HEK293 (cell line): ENCODE measurements around the gene FAM83F.

ENCODE experiments used
- CTCF ChIA-PET: fragments of 350-600 bp; formaldehyde crosslinking; extraction: SDS; loops from one replicate; lab custom pipeline; 2021; ENCODE audit warnings: antibody characterized with exemption; lab: Yijun Ruan, JAX
- POLR2A ChIA-PET: fragments of 300-600 bp; formaldehyde crosslinking; extraction: SDS; loops from one replicate; lab custom pipeline; 2020; ENCODE audit warnings: antibody characterized with exemption, inconsistent platforms; lab: Yijun Ruan, JAX
- H3K27ac ChIP-seq: fragments of 200-500 bp; sonication (Bioruptor generic); 2 replicates; pipeline ENCODE4 v1.5.1; 2014; ENCODE audit warnings: low read depth, low read length, control low read depth, inconsistent platforms; ENCODE audit errors: extremely low read depth
- H3K36me3 ChIP-seq, 2 experiments: fragments of 200-500 bp in 1 of 2; sonication (Bioruptor generic) in 1 of 2; 1 replicate in 1 of 2; 2 replicates in 1 of 2; pipeline ENCODE4 v1.5.1; 2014 to 2017; ENCODE audit warnings: inconsistent platforms in 2 of 2, low read length in 2 of 2; ENCODE audit not compliant: control insufficient read depth in 2 of 2, insufficient read depth in 1 of 2
- H3K4me1 ChIP-seq: fragments of 200-500 bp; sonication (Bioruptor generic); 2 replicates; pipeline ENCODE4 v1.5.1; 2014; ENCODE audit warnings: mild to moderate bottlenecking, low read length, inconsistent platforms; ENCODE audit not compliant: control insufficient read depth, insufficient read depth
- H3K4me3 ChIP-seq: 2 replicates; pipeline ENCODE4 v1.5.1; 2011; ENCODE audit warnings: low read depth, mild to moderate bottlenecking, control low read depth, low read length, moderate library complexity
- H3K9me3 ChIP-seq: fragments of 200-500 bp; sonication (Bioruptor generic); 2 replicates; pipeline ENCODE4 v1.5.1; 2014; ENCODE audit warnings: low read depth, low read length, inconsistent platforms; ENCODE audit not compliant: control insufficient read depth, insufficient read depth
- MEIS1 ChIP-seq: sonication (generic); formaldehyde crosslinking; IDR thresholded peaks from 2 replicates; pipeline ENCODE4 v1.8.1; 2022; ENCODE audit warnings: missing genetic modification reagents, mild to moderate bottlenecking, borderline replicate concordance
- OVOL3 ChIP-seq: fragments of 450-650 bp; formaldehyde crosslinking; IDR thresholded peaks from 2 replicates; pipeline ENCODE4 v1.5.1; 2016; ENCODE audit warnings: missing biosample characterization, missing genetic modification characterization
- SP2 ChIP-seq: fragments of 450-650 bp; formaldehyde crosslinking; IDR thresholded peaks from 2 replicates; pipeline ENCODE4 v1.5.1; 2016; ENCODE audit warnings: missing biosample characterization, missing genetic modification characterization
- ZBTB17 ChIP-seq: fragments of 450-650 bp; formaldehyde crosslinking; IDR thresholded peaks from 2 replicates; pipeline ENCODE4 v1.5.1; 2016; ENCODE audit warnings: missing biosample characterization, missing genetic modification characterization
- ZNF16 ChIP-seq: fragments of 450-650 bp; formaldehyde crosslinking; IDR thresholded peaks from 2 replicates; pipeline ENCODE4 v1.5.1; 2016; ENCODE audit warnings: low read depth, missing biosample characterization, missing genetic modification characterization
- ZNF341 ChIP-seq: fragments of 450-650 bp; formaldehyde crosslinking; IDR thresholded peaks from 2 replicates; pipeline ENCODE4; 2016; ENCODE audit warnings: low read depth, missing biosample characterization, missing genetic modification characterization
- ZNF426 ChIP-seq: fragments of 450-650 bp; formaldehyde crosslinking; IDR thresholded peaks from 2 replicates; pipeline ENCODE4 v1.5.1; 2017; ENCODE audit warnings: missing biosample characterization, missing genetic modification characterization, mild to moderate bottlenecking, inconsistent platforms, moderate library complexity
- ZNF529 ChIP-seq: fragments of 450-650 bp; formaldehyde crosslinking; IDR thresholded peaks from 2 replicates; pipeline ENCODE4 v1.5.1; 2017; ENCODE audit warnings: missing genetic modification characterization, missing biosample characterization; ENCODE audit not compliant: insufficient replicate concordance
- ZNF530 ChIP-seq: fragments of 450-650 bp; formaldehyde crosslinking; IDR thresholded peaks from 2 replicates; pipeline ENCODE4 v1.5.1; 2016; ENCODE audit warnings: low read depth, missing biosample characterization, missing genetic modification characterization
- ZNF585B ChIP-seq: fragments of 450-650 bp; formaldehyde crosslinking; IDR thresholded peaks from 2 replicates; pipeline ENCODE4 v1.5.1; 2016; ENCODE audit warnings: missing biosample characterization, missing genetic modification characterization
- ZNF626 ChIP-seq: fragments of 450-650 bp; sonication (Bioruptor Pico); formaldehyde crosslinking; IDR thresholded peaks from 2 replicates; pipeline ENCODE4 v1.5.1; 2018; ENCODE audit warnings: missing biosample characterization, missing genetic modification characterization, inconsistent platforms
- ZNF777 ChIP-seq: fragments of 450-650 bp; formaldehyde crosslinking; IDR thresholded peaks from 2 replicates; pipeline ENCODE4 v1.5.1; 2017; ENCODE audit warnings: missing biosample characterization, missing genetic modification characterization, borderline replicate concordance
- ZNF785 ChIP-seq: fragments of 450-650 bp; formaldehyde crosslinking; IDR thresholded peaks from 2 replicates; pipeline ENCODE4 v1.5.1; 2016; ENCODE audit warnings: missing biosample characterization, missing genetic modification characterization
- TF ChIP-seq, protein P1 (sequence below): fragments of 450-650 bp; formaldehyde crosslinking; IDR thresholded peaks from 2 replicates; pipeline ENCODE4 v1.5.1; 2016; ENCODE audit warnings: missing biosample characterization, missing genetic modification characterization
- TF ChIP-seq, protein P2 (sequence below): fragments of 450-650 bp; formaldehyde crosslinking; IDR thresholded peaks from 2 replicates; pipeline ENCODE4 v1.5.1; 2016; ENCODE audit warnings: missing biosample characterization, missing genetic modification characterization
- TF ChIP-seq, protein P3 (sequence below): fragments of 450-650 bp; formaldehyde crosslinking; IDR thresholded peaks from 2 replicates; pipeline ENCODE4 v1.5.1; 2016; ENCODE audit warnings: missing biosample characterization, missing genetic modification characterization, borderline replicate concordance
- TF ChIP-seq, protein P4 (sequence below): fragments of 450-650 bp; formaldehyde crosslinking; IDR thresholded peaks from 2 replicates; pipeline ENCODE4 v1.5.1; 2016; ENCODE audit warnings: missing biosample characterization, missing genetic modification characterization

FAM83F gene

DNA sequence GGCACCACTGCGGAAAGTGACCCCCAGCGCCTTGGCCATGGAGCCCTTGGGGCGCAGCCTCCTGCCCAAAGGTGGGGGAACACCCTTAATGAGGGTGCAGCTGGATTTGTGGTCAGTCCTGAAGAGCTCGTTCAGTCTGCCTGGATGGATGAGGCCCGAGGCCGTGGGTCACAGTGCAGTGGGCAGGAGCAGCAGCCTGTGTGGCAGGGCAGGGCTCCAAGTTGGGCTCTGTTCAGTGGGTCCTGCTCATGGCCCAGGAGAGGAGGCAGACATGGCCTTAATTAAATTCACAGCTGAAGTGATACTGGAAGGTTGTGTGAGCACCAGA, 33.3 kb downstream of the FAM83F start (continued):
- TF ChIP-seq, protein P1, sequence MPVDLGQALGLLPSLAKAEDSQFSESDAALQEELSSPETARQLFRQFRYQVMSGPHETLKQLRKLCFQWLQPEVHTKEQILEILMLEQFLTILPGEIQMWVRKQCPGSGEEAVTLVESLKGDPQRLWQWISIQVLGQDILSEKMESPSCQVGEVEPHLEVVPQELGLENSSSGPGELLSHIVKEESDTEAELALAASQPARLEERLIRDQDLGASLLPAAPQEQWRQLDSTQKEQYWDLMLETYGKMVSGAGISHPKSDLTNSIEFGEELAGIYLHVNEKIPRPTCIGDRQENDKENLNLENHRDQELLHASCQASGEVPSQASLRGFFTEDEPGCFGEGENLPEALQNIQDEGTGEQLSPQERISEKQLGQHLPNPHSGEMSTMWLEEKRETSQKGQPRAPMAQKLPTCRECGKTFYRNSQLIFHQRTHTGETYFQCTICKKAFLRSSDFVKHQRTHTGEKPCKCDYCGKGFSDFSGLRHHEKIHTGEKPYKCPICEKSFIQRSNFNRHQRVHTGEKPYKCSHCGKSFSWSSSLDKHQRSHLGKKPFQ (tag by site-specific recombination): no peak
- TF ChIP-seq ZNF426: no peak

DNA sequence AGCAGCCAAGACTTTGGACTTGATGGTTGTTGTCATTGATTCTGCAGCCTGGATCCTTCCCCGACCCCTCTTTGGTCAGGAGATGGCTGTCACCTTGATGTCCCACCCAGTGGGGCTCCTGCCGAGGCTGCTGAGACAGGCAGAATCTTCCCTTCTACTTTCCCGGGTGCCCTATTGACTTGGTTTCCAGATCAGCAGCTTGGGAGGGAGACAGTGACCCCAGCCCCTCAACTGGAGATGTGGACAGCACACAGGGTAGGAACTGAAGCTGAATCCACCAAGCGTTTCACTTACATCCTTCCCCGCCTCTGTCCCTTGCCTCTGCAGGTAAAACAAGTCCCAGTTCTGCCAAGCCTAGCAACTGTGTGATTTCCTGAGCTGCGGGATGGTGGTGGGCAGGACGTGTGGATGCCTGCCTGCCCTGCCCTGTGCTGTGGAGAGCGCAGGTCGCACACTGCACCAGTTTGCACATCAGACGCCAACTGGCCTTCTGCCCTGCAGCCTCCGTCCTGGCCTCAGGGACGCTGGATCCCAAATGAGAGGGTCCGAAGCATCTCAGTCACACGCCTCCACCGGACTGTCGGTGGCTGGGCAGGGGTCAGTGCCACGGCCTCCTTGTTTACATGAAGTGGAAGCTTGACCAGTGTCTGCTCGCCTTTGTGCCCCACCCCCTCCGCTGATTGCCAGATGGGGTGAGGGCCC, 34.6 kb downstream of the FAM83F start:
- CTCF ChIA-PET: interaction anchor here (0.5 to 1.1 kb wide), 5 partner anchors 96 to 498 kb away, joined by 3 to 7 read pairs (median 3); no protein-coding TSS in a partner anchor
- no peaks in the 10 kb centered on the region for H3K36me3 ChIP-seq
- no peak for TF ChIP-seq ZNF626 (tag by site-specific recombination)
- TF ChIP-seq SP2: no peak
- TF ChIP-seq OVOL3 (tag by site-specific recombination): no peak
- TF ChIP-seq, all 188 proteins: peak for 0
- Histone ChIP-seq H3K9me3 (no peaks in the 10 kb centered on the region), H3K27ac (no peak overlapping the region), H3K4me3 (no peak overlapping the region), H3K4me1 (no peaks in the 10 kb centered on the region)
- POLR2A ChIA-PET: interaction anchor here (0.6 to 0.7 kb wide), 2 partner anchors 15 to 294 kb away, joined by 3 read pairs; no protein-coding TSS in a partner anchor

DNA sequence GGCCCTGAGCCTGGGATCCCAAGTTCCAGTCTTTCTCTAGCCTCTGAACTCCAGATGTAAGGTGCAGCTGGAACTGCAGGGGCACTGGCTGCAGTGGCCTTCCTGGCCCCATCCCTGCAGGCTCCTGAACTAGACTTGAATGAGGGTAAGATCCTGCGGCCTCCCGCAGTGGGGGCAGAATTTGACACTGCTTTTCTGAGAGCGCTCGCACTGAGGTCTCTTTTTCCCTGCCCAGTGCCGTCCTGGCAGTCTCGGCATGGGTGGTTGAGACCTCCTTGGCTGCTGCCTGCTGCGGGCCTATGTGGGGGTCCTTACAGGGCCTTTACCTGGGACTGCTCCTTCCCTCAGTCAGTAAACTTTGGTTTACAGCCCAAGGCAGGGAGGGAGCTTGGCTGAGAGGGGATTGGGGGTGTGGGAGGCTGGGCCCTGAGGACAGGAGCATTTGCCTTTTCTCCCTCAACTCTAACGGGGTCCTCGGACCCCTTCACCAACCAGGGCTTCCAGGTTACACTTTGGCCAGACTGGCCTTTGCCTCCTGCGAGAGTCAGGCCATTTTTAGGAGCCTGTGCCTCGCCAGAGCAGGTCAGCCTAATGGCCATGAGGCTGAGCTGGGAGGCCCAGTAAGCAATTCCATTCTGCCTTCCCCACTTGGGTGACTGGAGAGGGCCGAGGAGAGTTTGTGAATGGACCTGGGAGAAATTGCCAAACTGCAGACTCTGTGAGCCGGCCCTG, 35.4 kb downstream of the FAM83F start:
- CTCF ChIA-PET: interaction anchor here (1.4 kb wide), 1 partner anchor 9 kb away, joined by 4 read pairs; no protein-coding TSS in a partner anchor
- Histone ChIP-seq H3K4me1 (no peaks in the 10 kb centered on the region), H3K36me3 (no peaks in the 10 kb centered on the region), H3K4me3 (no peak overlapping the region), H3K27ac (no peak overlapping the region), H3K9me3 (no peaks in the 10 kb centered on the region)
- POLR2A ChIA-PET: interaction anchor here (0.6 kb wide), 1 partner anchor 294 kb away, joined by 3 read pairs; no protein-coding TSS in a partner anchor
- TF ChIP-seq, protein P2, sequence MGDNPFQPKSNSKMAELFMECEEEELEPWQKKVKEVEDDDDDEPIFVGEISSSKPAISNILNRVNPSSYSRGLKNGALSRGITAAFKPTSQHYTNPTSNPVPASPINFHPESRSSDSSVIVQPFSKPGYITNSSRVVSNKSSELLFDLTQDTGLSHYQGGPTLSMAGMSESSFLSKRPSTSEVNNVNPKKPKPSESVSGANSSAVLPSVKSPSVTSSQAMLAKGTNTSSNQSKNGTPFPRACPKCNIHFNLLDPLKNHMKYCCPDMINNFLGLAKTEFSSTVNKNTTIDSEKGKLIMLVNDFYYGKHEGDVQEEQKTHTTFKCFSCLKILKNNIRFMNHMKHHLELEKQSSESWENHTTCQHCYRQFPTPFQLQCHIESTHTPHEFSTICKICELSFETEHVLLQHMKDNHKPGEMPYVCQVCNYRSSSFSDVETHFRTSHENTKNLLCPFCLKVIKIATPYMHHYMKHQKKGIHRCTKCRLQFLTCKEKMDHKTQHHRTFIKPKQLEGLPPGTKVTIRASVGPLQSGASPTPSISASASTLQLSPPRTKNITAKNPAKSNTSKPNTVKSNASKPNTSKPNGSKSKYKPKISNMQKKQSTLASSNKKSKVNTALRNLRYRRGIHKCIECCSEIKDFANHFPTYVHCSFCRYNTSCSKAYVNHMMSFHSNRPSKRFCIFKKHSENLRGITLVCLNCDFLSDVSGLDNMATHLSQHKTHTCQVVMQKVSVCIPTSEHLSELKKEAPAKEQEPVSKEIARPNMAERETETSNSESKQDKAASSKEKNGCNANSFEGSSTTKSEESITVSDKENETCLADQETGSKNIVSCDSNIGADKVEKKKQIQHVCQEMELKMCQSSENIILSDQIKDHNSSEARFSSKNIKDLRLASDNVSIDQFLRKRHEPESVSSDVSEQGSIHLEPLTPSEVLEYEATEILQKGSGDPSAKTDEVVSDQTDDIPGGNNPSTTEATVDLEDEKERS: no peak
- TF ChIP-seq, protein P3, sequence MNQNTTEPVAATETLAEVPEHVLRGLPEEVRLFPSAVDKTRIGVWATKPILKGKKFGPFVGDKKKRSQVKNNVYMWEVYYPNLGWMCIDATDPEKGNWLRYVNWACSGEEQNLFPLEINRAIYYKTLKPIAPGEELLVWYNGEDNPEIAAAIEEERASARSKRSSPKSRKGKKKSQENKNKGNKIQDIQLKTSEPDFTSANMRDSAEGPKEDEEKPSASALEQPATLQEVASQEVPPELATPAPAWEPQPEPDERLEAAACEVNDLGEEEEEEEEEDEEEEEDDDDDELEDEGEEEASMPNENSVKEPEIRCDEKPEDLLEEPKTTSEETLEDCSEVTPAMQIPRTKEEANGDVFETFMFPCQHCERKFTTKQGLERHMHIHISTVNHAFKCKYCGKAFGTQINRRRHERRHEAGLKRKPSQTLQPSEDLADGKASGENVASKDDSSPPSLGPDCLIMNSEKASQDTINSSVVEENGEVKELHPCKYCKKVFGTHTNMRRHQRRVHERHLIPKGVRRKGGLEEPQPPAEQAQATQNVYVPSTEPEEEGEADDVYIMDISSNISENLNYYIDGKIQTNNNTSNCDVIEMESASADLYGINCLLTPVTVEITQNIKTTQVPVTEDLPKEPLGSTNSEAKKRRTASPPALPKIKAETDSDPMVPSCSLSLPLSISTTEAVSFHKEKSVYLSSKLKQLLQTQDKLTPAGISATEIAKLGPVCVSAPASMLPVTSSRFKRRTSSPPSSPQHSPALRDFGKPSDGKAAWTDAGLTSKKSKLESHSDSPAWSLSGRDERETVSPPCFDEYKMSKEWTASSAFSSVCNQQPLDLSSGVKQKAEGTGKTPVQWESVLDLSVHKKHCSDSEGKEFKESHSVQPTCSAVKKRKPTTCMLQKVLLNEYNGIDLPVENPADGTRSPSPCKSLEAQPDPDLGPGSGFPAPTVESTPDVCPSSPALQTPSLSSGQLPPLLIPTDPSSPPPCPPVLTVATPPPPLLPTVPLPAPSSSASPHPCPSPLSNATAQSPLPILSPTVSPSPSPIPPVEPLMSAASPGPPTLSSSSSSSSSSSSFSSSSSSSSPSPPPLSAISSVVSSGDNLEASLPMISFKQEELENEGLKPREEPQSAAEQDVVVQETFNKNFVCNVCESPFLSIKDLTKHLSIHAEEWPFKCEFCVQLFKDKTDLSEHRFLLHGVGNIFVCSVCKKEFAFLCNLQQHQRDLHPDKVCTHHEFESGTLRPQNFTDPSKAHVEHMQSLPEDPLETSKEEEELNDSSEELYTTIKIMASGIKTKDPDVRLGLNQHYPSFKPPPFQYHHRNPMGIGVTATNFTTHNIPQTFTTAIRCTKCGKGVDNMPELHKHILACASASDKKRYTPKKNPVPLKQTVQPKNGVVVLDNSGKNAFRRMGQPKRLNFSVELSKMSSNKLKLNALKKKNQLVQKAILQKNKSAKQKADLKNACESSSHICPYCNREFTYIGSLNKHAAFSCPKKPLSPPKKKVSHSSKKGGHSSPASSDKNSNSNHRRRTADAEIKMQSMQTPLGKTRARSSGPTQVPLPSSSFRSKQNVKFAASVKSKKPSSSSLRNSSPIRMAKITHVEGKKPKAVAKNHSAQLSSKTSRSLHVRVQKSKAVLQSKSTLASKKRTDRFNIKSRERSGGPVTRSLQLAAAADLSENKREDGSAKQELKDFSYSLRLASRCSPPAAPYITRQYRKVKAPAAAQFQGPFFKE (tag by site-specific recombination): no peak
- TF ChIP-seq, protein P4, sequence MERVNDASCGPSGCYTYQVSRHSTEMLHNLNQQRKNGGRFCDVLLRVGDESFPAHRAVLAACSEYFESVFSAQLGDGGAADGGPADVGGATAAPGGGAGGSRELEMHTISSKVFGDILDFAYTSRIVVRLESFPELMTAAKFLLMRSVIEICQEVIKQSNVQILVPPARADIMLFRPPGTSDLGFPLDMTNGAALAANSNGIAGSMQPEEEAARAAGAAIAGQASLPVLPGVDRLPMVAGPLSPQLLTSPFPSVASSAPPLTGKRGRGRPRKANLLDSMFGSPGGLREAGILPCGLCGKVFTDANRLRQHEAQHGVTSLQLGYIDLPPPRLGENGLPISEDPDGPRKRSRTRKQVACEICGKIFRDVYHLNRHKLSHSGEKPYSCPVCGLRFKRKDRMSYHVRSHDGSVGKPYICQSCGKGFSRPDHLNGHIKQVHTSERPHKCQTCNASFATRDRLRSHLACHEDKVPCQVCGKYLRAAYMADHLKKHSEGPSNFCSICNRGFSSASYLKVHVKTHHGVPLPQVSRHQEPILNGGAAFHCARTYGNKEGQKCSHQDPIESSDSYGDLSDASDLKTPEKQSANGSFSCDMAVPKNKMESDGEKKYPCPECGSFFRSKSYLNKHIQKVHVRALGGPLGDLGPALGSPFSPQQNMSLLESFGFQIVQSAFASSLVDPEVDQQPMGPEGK (tag by site-specific recombination): no peak
- TF ChIP-seq ZNF529 (no peak), MEIS1 (CRISPR knock-in tag) (no peak), ZNF785 (no peak), ZBTB17 (no peak), ZNF16 (tag by site-specific recombination) (no peak), ZNF585B (tag by site-specific recombination) (no peak), ZNF530 (tag by site-specific recombination) (no peak), ZNF777 (tag by site-specific recombination) (no peak), ZNF341 (tag by site-specific recombination) (no peak)
